NCI-H2081 treated with DMSO at 0.1 percent for 48 hours (cell line): ENCODE results near the gene GJA10.
"Not testable (repeated sequence)": the region's sequence is repeated elsewhere in the genome, so short reads cannot be mapped to it uniquely, and the experiment has no call there.

Source experiments
- DNase-seq: peaks from one replicate; lab custom pipeline; 2025; lab: John Stamatoyannopoulos, UW

GJA10 gene

GRCh38 chr6:89894169-89894568 lies at the start of gene GJA10:
GJA10 (plus strand) TSS chr6:89894469; CDS start chr6:89894469, 0 bp downstream.
- no peak for DNase-seq

- not testable (repeated sequence) for DNase-seq
These were observed 46.8 kb upstream of the GJA10 start for GRCh38 chr6:89847513-89847912.

GRCh38 chr6:89853068-89853467 lies 41.2 kb upstream of the GJA10 start:
- DNase-seq = no peak

- no peak for DNase-seq
These were observed 36.2 kb upstream of the GJA10 start for GRCh38 chr6:89858041-89858440.

- no peak for DNase-seq
These were observed 34.5 kb upstream of the GJA10 start for GRCh38 chr6:89859744-89860143.

- no peak for DNase-seq
These were observed 32.0 kb upstream of the GJA10 start for GRCh38 chr6:89862273-89862672.

- no peak for DNase-seq
These were observed 31.6 kb upstream of the GJA10 start for GRCh38 chr6:89862698-89863097.

GRCh38 chr6:89866024-89866678 lies 28.1 kb upstream of the GJA10 start:
- no peak for DNase-seq

- DNase-seq = no peak
These were observed 20.5 kb upstream of the GJA10 start for GRCh38 chr6:89873721-89874120.

- no peak for DNase-seq
These were observed 19.8 kb upstream of the GJA10 start for GRCh38 chr6:89874438-89874837.

DNA sequence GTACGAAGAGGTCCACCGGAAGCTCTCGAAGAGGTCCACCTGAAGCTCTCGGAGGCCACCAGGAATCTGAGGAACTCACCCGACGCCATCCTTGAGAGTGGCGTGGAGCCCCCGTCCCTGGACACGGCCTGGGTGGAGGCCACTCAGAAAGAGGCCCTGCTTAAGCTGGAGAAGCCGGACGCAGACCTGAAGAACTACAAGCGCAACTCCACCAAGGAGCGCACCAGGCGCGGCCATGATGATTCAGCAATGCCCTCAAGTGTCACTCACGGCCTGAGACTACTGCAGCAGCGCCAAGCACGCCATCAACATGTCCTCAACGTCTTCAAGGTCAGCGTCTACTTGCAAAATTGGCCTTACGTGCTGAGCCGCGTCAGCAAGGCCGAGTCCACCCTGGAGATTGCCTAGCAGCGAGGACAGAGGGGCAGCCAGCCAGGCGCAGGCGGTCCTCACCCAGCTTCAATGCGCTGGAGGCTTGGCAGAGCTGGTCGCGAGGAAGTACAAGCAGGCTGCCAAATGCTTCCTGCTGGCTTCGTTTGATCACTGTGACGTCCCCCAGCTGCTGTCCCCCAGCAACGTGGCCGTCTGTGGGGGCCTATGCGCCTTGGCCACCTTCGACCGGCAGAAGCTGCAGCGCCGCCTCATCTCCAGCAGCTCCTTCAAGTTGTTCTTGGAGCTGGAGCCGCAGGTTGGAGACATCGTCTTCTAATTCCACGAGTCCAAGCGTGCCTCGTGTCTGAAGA lies 7.7 kb upstream of the GJA10 start:
- DNase-seq = no peak

GRCh38 chr6:89887452-89888137 lies 6.7 kb upstream of the GJA10 start:
- DNase-seq = no peak

DNA sequence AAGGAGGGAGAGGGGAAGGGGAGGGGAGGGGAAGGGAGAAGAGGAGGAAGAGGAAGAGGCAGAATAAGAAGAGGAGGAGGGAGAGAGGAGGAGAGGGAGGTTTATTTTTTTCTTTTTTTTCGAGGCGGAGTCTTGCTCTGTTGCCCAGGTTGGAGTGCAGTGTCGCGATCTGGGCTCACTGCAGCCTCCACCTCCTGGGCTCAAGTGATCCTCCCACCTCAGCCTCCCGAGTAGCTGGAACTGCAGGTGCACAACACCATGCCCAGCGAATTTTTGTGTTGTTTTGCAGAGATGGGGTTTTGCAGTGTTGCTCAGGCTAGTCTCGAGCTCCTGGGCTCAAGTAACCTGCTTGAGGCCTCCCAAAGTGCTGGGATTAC lies 6.1 kb upstream of the GJA10 start:
- DNase-seq = no peak

- no peak for DNase-seq
These were observed 5.4 kb upstream of the GJA10 start for GRCh38 chr6:89888871-89889270.

DNA sequence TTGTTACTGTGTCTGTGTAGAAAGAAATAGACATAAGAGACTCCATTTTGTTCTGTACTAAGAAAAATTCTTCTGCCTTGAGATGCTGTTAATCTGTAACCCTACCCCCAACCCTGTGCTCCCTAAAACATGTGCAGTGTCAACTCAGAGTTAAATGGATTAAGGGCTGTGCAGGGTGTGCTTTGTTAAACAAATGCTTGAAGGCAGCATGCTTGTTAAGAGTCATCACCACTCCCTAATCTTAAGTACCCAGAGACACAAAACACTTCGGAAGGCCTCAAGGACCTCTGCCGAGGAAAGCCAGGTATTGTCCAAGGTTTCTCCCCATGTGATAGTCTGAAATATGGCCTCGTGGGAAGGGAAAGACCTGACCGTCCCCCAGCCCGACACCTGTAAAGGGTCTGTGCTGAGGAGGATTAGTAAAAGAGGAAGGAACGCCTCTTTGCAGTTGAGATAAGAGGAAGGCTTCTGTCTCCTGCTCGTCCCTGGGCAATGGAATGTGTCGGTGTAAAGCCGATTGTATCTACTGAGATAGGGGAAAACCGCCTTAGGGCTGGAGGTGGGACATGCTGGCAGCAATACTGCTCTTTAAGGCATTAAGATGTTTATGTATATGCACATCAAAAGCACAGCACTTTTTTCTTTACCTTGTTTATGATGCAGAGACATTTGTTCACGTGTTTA lies 3.3 kb upstream of the GJA10 start:
- not testable (repeated sequence) for DNase-seq

GRCh38 chr6:89892577-89892976 lies 1.7 kb upstream of the GJA10 start:
- DNase-seq = not testable (repeated sequence)

DNA sequence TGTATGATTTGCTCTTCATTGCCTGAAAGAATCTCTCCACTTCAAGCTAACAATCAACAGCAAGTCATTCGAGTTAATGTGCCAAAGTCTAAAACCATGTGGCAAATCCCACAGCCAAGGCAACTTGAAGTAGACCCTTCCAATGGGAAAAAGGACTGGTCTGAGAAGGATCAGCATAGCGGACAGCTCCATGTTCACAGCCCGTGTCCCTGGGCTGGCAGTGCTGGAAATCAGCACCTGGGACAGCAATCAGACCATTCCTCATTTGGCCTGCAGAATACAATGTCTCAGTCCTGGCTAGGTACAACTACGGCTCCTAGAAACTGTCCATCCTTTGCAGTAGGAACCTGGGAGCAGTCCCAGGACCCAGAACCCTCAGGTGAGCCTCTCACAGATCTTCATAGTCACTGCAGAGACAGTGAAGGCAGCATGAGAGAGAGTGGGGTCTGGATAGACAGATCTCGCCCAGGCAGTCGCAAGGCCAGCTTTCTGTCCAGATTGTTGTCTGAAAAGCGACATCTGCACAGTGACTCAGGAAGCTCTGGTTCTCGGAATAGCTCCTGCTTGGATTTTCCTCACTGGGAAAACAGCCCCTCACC lies 1.1 kb downstream of the GJA10 start:
- DNase-seq = no peak

DNA sequence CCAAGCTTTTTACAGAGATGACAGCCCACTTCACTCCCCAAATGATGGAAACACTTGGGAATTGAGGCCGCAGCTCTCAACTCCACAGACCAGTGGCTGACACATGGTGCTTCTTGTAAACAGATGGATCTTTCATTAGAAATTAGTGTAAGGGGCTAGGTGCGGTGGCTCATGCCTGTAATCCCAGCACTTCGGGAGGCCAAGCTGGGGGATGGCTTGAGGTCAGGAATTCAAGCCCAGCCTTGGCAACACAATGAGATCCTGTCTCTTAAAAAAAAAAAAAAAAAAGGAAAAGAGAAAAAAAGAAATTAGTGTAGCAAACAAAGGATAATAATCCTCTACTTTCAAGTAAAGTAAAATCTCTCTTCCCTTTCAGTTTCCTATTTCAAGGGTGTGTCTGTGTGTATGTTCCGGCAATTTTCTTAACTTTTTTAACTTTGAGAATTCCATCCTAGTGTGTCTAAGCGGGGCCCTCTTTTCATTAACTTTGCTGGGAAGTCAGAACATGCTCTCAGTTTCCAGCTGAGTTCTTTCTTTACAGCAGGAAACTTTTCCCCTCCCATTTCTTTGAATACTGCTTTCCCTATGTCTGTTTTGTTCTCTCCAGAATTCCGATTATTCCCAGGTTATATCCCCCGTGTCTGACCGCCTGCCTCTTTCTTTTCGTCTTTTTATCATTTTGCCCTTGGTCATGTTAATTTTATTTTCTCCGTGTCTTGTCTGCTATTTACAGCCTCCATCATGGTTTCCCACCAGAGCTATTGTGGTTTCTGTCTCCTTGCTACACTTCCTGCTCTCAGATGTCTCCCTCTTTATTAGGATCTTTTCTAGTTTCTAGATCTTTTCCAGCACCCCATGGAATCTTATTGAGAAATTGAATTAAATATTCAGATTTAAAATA lies 16.0 kb downstream of the GJA10 start:
- not testable (repeated sequence) for DNase-seq

- DNase-seq = no peak
These were observed 16.6 kb downstream of the GJA10 start for GRCh38 chr6:89910902-89911240.

DNA sequence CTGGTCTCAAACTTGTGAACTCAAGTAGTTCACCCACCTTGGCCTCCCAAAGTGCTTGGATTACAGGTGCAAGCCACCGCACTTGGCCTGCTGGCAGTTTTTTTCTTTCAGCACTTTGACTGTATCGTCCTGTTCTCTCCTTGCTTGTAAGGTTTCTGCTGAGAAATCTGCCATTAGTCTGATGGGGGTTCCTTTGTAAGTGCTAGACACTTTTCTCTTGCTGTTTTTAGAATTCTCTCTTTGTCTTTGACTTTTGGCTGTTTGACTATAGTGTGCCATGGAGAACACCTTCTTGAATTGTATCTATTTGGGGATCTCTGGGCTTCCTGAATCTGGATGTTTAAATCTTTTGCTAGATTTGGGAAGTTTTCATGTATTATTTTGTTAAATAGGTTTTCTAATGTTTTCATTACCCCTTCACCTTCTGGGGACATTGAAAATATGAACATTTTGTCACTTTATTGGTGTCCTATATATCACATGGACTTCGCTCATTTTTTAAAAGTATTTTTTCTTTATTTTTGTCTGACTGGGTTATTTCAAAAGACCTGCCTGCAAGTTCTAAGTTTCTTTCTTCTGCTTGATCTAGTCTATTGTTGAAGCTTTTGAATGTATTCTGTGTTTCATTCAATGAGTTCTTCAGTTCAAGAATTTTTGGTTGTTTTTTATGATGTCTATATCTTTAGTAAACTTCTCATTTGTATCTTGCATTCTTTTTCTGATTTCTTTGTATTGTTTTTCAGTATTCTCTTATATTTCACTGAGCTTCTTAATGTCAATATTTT lies 22.1 kb downstream of the GJA10 start:
- no peak for DNase-seq
